Kidney capillary endothelial cell (primary cell): ENCODE results near the gene RASL10B.

ENCODE experiments used
- DNase-seq: peaks from one replicate; pipeline ENCODE4 v3.0.0-alpha.2; 2018; ENCODE audit warnings: low spot score

The RASL10B gene

DNA sequence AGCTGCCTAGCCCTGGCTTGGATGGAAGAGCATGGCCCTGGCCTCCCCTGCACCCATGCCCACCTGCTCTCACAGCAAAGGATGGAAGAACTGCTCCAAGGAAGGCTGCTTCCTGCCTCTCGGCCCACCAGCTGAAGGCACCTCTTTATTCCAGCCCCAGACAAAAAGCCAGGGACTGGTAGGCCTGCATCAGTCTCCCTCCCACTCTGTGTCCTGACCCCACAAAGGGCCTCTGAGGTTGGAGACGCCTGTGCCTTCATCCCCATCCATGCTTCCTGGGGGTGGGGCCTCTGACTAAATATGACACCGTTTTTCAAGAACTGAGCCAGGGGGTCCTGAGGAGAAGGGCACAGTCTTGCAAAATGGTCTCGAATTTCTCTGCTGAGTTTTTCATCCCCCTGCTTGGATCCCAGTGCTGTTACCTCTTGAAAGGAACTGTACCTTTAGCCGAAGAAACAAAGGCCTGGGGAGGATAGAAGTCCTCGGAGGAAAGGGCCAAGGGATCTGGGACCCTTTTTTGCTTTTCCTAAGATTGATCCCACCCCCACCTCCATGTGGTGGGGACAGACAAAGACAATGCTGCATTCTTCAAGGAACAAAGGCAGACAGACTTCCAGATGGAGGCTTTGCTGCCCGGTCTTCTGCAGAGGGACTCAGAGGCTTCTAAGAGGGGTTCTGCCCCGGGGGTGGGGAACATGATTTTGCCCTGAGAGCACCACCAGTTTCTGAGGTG, 34.5 kb downstream of the RASL10B start:
- DNase-seq, result no peak

GRCh38 chr17:35766489-35766877, 35.0 kb downstream of the RASL10B start:
- DNase-seq, result no peak

GRCh38 chr17:35766903-35767510, 35.6 kb downstream of the RASL10B start:
- peak; percentile 56 for DNase-seq

DNA sequence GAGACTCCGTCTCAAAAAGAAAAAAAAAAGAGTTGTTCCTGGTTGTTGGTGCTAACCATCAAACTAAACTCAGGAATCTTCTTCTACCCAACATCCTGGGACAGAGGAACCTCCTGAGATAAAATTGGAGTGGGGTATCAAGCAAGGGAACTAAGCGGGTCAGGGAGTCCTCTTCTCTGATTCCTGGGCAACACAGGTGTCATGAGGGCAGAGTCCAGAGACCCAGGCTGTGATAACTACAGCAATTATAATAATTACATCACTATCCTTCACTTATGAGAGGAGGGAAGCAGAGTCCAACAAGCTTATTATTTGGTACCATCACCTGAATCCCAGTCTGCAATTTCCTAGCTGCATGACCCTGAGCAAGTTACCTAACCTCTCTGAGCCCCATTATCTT, 37.4 kb downstream of the RASL10B start:
- DNase-seq, result no peak

GRCh38 chr17:35769895-35770486, 38.6 kb downstream of the RASL10B start:
- no peak for DNase-seq

DNA sequence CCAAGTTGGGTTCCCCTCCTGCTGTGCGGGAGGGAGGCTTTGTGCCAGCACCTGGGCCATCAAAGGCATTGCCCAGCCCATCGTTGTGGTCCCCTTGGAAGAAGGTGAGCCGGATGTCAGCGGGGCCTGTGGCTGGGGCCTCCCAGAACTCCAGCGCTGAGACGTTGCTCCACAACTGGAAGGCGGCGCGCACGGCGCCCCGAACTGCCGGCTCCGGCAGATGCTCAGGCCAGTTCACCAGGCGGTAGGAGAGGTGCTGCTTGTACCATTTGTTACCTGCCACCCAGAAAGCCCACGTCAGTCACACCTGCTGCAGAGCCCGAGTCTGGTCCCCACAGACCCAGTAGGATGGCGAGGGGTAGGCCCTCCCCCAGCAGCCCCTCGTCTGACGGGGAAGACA, 41.7 kb downstream of the RASL10B start:
- DNase-seq, result no peak

DNA sequence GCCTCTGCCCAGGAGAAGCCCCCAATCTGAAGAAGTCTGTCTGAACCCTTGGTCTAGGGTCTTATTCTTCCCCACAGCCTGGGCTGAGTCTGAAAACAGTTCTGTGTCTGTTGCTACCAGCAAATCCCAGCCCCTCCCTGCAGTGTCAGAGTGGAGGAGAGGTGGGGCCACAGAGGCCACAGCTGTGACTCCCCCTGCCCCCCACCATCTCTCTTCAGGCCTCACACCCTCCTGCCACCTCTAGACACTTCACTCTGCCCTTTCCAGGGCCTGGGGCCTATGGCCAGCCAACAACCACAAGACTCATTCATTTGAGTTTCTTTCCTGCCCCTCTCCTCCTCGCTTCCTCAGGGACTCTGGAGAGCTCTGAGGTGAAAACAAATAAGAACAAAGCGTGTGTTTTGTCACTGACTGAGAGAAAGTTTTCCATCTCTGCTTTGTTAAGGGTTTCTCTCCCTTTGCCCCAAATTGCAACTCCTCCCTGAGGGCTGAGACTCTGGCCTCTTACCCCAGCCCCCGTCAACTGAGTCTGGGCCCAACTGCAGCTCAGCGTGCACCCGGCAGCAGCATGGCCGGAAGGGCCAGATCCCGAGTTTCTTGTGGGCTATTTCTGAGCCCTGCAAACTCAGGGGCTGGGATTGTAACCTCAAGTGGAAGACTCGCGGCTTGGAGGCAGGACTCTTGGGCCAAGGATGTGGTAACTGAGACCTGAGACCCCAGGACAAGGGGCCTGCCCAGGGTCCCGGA, 42.4 kb downstream of the RASL10B start:
- no peak for DNase-seq

DNA sequence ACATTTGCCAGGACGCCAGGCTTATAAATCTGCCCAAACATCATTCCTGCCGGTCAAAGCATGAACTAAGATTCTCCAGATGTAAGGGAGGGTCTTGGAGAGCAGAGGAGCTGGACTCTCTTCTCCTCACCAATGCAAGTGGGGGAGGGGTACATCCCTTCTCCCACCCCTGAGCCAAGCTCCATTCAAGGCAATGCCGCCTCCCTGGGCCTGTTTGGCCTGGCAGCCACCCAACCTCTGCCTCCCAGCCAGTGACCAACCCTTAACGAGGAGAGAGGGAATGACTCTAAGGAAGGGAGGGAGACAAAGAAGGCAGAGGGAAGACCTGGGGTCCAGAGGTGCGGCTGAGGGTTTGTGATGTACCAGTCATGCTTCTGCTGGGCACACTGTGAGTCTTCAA, 43.1 kb downstream of the RASL10B start:
- no peak for DNase-seq

DNA sequence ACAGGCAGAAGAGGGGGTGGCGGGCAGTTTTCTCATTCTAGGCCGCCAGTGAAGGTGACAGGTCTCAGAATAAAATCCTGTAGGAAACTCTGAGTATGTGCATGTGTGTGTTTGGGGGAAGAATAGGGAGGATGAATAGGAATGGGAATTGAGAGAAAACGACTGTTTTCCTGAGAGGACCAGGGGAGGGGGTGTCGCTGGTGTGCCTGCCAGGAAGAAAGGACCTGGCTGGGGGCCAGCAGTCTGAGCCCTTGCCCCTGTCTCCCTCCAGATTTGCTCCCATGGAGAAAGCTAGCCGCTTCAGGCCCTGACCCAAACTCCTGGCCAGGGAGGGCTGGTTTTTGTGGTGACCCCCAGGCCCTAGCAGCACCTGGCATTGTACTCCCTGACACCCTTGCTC, 43.6 kb downstream of the RASL10B start:
- no peak for DNase-seq

GRCh38 chr17:35775583-35775982, 44.1 kb downstream of the RASL10B start:
- DNase-seq, result no peak

GRCh38 chr17:35778641-35779196, 47.3 kb downstream of the RASL10B start:
- no peak for DNase-seq

DNA sequence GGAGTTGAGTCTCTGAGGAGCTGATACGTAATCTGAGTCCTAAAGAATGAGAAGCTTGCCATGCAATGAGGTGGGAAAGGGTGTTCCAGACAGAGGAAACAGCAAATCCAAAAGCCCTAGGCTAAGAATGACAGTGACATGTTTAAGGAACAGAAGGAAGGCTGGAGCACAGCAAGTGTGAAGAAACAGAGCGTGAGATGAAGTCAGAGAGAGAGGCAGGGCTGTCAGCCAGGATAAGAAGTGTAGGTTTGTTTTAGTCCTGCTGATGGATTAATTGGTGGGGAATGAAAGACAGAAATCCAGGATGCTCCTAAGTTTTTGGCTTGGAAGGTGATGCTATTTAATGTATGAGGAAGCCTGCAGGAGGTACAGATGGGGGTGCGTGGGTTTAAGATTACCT, 49.5 kb downstream of the RASL10B start:
- no peak for DNase-seq

DNA sequence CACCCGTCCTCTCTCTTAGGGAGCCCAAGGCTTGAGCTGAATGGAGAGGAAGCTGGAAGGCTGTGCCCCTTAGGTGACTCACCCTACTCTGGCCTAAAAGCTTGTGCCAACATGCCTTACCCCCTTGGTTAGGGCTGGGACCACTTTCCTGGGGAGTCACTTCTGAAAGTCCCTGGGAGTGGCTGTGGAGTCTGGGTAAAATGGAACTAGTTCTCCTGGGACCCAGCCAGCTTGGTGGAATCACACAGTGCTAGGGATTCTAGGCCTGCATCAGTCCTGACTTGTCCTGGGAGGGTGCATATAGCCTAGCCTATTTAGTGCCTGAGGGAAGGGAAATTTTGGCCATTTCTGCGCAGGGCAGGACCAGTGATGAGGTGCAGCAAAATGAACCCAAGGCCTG, 53.5 kb downstream of the RASL10B start:
- DNase-seq, result no peak

- no peak for DNase-seq
Measured at GRCh38 chr17:35786941-35787432, 55.5 kb downstream of the RASL10B start.

DNA sequence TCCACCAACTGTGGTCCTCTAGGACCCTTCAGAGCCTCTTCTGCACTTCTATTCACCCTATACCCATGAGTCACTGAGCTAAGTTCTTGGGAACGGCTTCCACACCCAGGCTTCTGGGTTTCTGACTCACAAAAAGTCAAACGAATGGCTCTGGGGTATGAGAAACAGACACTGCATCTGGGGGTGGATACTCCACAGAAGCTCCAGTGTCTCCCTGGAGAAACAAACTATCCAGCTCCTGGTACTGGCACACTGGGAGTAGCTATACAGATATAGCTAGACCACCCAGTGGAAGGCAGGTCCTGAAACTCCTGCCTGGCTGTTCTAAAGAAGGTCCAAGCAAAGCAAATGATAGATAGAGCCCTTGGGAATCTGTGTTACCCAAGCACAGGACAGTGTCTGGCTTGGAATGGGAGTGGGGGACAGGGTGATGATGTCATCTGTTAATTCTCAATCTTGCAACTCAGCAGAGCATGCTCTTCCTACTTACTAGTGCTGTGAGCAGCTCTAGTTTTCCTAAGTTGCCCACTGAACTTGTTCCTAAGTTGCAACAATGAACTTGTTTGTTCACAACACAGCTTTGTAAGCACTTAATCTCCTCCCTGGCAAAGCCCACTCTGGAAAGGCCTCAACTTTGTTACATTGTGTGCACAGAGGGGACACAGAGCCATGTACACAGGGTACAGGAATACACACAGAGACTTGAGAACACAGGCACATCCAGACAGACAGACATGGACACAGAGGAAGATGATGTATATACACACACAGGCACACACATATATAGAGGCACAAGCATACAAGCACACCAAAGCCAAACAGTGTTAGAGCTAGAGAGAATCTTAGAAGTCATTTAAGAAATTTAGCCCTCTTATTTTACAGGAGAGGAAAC, 57.3 kb downstream of the RASL10B start:
- DNase-seq, result no peak

DNA sequence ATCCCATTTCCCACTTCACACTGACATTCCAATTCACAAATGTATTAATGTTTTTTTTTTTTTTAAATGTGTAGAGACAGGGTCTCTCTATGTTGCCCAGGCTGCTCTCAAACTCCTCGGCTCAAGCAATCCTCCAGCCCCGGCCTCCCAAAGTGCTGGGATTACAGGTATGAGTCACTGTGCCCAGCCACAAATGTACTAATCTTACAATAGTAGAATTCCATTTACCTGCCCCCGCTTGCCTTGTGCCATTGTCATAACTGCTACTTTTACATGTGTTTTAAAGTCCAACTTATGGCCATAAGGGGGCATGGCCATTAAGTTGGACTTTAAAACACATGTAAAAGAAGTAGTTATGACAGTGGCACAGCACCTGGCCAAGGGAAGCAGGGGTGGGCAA, 59.4 kb downstream of the RASL10B start:
- DNase-seq, result no peak

- DNase-seq, result no peak
Measured at GRCh38 chr17:35791681-35792350, 60.4 kb downstream of the RASL10B start.
